ENCODE measurements around the gene NIPBL.
"Not testable (repeated sequence)": the region's sequence is repeated elsewhere in the genome, so short reads cannot be mapped to it uniquely, and the experiment has no call there.

NIPBL gene, protein sequence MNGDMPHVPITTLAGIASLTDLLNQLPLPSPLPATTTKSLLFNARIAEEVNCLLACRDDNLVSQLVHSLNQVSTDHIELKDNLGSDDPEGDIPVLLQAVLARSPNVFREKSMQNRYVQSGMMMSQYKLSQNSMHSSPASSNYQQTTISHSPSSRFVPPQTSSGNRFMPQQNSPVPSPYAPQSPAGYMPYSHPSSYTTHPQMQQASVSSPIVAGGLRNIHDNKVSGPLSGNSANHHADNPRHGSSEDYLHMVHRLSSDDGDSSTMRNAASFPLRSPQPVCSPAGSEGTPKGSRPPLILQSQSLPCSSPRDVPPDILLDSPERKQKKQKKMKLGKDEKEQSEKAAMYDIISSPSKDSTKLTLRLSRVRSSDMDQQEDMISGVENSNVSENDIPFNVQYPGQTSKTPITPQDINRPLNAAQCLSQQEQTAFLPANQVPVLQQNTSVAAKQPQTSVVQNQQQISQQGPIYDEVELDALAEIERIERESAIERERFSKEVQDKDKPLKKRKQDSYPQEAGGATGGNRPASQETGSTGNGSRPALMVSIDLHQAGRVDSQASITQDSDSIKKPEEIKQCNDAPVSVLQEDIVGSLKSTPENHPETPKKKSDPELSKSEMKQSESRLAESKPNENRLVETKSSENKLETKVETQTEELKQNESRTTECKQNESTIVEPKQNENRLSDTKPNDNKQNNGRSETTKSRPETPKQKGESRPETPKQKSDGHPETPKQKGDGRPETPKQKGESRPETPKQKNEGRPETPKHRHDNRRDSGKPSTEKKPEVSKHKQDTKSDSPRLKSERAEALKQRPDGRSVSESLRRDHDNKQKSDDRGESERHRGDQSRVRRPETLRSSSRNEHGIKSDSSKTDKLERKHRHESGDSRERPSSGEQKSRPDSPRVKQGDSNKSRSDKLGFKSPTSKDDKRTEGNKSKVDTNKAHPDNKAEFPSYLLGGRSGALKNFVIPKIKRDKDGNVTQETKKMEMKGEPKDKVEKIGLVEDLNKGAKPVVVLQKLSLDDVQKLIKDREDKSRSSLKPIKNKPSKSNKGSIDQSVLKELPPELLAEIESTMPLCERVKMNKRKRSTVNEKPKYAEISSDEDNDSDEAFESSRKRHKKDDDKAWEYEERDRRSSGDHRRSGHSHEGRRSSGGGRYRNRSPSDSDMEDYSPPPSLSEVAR (N-terminal part only)

DNA sequence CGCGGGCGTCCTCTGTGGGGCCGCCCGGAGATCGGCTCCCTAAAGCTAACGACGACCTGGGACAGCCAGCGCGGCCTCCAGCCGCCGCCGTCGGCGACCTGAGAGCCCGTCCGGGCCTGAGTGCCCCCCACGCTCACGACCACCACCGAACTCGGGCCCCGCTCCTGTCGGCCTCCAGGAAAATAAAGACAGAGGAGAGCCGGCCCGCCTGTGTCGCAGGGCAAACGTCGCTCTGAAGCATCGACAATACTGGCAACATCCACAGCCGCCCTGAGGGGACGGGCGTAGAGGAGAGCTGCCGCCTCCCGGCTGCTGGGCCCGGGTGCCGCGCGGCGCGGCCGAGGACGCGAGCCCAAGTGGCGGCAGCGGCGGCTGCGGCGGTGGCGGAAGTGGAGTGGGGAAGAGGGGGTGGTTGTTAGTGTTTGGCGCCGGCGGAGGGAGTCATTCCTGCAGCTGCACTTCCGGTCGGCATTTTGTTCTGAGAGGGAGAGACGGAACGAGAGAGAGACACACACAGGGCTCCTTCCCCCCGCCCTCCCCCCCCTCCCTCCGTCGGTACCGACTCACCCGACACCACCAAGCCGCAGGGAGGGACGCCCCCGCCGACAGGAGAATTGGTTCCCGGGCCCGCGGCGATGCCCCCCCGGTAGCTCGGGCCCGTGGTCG is at the start of gene NIPBL:
TSS of gene NIPBL (plus strand) at position 471 of the 666 bp plus-strand sequence. CDS start 76,928 bp downstream, outside the sequence.
- peak within 1 kb of the TSS; percentile 84 for H3K4me3 Mint-ChIP-seq
- DNase-seq: peak; percentile 94
- H3K9me3 Mint-ChIP-seq: no peaks in the 10 kb centered on the region
- H3K4me1 Mint-ChIP-seq: peaks cover 51% of the 10 kb centered on the region
- H3K27me3 Mint-ChIP-seq: no peaks in the 10 kb centered on the region
- CTCF ChIA-PET: interaction anchor here (1.1 to 1.9 kb wide), 3 partner anchors 131 to 147 kb away, joined by 3 to 7 read pairs (median 5); no protein-coding TSS in a partner anchor
- peak within 1 kb of the TSS; percentile 93 for H3K27ac Mint-ChIP-seq
- peaks cover 14% of the 10 kb centered on the region for H3K36me3 Mint-ChIP-seq

DNA sequence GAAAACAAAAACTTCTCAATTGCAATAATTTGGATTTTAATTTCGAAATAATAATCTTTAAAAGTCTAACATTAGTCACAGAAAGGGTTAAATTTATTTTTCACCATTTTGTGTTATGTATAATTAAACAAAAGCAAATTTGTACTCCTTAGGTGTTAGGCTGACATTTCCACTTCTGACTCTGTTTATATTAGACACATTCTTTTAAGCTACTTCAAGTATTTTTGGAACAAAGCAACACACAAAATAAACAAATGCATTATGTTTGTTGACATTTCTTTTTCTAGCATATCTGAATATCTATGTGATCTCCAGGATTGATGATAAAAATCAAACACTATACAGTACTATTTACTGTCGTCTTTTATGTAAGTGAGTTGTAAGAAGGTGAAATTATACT is 44.3 kb upstream of the NIPBL start:
- Mint-ChIP-seq H3K27ac (no peak overlapping the region), H3K4me3 (no peak overlapping the region), H3K4me1 (no peaks in the 10 kb centered on the region), H3K9me3 (no peaks in the 10 kb centered on the region), H3K27me3 (no peaks in the 10 kb centered on the region), H3K36me3 (no peaks in the 10 kb centered on the region)
- CTCF ChIA-PET: interaction anchor here (0.9 kb wide), 1 partner anchor 13 kb away, joined by 4 read pairs; no protein-coding TSS in a partner anchor
- DNase-seq: no peak

DNA sequence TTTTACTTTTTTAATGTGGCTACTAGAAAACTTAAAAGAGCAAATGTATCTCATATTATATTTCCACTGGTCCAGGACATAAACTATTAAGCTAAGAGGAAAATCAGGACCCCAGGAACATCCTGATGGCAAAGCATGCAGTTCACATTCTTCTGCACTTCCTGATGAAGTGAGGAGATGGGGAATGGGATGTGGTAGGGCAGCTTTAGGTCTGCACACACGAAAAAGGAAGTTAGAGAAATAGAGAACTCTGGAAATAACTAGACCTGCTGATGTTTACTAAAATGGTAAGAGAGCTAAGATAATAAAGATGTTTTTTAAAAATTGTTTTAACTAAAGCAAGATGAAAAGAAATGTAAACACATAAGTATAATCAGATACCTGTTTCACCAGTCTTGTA is 39.7 kb upstream of the NIPBL start:
- CTCF ChIA-PET: no interaction called here
- Mint-ChIP-seq H3K36me3 (no peaks in the 10 kb centered on the region), H3K4me1 (no peaks in the 10 kb centered on the region), H3K4me3 (no peak overlapping the region), H3K27ac (no peak overlapping the region), H3K9me3 (no peaks in the 10 kb centered on the region), H3K27me3 (peaks cover 7% of the 10 kb centered on the region)
- DNase-seq: no peak

DNA sequence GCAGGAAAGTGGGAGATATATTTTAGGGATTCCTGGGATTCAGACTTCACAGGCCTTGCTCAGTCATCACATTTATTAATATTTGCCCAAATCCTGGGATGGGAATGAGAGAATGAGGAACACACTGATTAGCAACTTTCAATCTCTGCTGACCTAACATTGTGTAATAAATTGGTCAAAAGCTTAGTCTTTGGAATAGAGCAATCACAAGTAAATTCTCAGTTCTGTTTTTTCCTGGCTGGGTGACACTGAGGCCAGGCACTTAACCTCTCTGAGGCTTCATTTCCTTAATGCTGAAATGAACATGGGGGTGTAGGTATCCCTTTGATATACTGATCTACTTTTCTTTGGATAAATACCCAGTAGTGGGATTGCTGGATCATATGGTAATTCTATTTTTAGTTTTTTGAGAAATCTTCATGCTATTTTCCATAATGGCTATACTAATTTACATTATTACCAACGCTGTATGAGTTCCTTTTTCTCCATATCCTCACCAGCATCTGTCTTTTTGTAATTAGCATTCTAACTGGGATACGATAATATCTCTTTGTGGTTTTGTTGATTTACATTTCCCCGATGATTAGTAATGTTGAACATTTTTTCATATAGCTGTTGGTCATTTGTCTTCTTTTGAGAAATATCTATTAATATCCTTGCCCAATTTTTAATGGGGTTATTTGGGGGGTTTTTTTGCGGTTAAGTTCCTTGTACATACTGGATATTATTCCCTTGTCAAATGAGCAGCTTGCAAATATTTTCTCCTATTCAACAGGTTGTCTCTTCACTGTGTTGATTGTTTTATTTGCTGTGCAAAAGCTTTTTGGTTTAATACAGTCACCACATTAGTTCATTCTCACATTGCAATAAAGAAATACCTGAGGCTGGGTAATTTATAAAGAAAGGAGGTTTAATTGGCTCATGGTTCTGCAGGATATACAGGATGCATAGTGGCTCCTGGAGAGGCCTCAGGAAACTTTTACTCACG is 36.8 kb upstream of the NIPBL start:
- Mint-ChIP-seq H3K9me3 (no peaks in the 10 kb centered on the region), H3K4me1 (peaks cover 8% of the 10 kb centered on the region), H3K27me3 (peaks cover 11% of the 10 kb centered on the region), H3K36me3 (no peaks in the 10 kb centered on the region), H3K27ac (no peak overlapping the region), H3K4me3 (no peak overlapping the region)
- no peak for DNase-seq
- CTCF ChIA-PET: no interaction called here

DNA sequence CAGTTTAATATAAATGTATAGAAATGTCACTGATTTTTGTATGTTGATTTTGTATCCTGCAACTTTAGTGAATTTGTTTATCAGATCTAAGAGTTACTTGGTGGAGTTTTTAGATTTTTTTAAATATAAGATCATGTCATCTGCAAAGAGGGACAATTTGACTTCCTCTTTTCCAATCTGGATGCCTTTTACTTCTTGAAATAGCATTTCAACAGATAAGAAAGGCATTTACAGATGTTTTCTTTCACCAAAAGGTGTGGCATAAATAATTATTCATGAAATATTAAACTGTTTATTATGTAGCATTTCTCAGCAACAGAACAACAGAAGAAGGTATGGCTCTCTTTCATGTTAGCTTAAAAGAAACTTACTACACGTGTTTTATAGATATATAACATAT is 34.9 kb upstream of the NIPBL start:
- no peak overlapping the region for H3K4me3 Mint-ChIP-seq

DNA sequence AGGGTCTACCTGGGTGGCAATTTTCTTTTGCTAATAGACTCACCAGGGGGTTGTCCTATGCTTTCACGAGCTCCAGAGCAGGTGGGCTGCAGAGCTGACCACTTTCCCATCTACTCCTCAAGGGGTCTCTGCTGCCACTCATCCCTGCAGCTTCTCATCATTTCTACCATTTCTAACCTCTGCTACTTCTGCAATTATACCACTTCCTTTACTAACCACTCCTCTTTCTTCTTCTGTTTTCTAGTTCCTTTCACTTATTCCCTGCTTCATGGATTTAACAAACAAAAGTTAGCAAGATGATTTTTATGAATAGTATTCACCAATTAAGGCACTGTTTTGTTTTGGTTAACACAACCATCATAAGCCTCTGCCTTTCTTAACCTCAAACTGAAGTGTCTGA is 34.5 kb upstream of the NIPBL start:
- CTCF ChIA-PET: no interaction called here
- peaks cover 11% of the 10 kb centered on the region for H3K27me3 Mint-ChIP-seq
- H3K27ac Mint-ChIP-seq: no peak overlapping the region
- no peak for DNase-seq
- H3K9me3 Mint-ChIP-seq: no peaks in the 10 kb centered on the region
- H3K36me3 Mint-ChIP-seq: no peaks in the 10 kb centered on the region
- peaks cover 8% of the 10 kb centered on the region for H3K4me1 Mint-ChIP-seq
- no peak overlapping the region for H3K4me3 Mint-ChIP-seq

More for the DNA sequence above, 34.9 kb upstream of the NIPBL start:
- no peak for DNase-seq
- Mint-ChIP-seq H3K27me3 (peaks cover 11% of the 10 kb centered on the region), H3K9me3 (no peaks in the 10 kb centered on the region), H3K4me1 (peaks cover 8% of the 10 kb centered on the region), H3K36me3 (no peaks in the 10 kb centered on the region), H3K27ac (no peak overlapping the region)
- CTCF ChIA-PET: no interaction called here

DNA sequence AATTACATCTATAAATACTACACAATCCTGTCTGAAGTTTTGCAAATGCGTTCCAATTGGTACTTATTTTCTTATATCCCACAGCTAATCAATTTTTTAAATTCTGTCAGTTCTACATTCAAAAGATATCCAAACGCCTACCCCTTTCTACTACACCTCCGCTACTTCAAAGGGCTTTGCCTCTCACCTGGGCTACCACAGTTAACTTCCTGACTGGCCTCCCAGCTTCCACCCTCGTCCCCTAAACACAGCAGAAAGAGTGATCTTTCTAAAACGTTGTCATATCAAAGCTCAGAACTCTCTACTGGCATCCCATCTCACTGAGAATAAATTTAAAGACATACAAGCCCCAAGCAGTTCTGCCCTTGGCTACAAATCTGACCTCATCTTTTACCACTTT is 32.3 kb upstream of the NIPBL start:
- CTCF ChIA-PET: interaction anchor here (1.0 kb wide), 1 partner anchor 12 kb away, joined by 4 read pairs; no protein-coding TSS in a partner anchor
- H3K27ac Mint-ChIP-seq: no peak overlapping the region

DNA sequence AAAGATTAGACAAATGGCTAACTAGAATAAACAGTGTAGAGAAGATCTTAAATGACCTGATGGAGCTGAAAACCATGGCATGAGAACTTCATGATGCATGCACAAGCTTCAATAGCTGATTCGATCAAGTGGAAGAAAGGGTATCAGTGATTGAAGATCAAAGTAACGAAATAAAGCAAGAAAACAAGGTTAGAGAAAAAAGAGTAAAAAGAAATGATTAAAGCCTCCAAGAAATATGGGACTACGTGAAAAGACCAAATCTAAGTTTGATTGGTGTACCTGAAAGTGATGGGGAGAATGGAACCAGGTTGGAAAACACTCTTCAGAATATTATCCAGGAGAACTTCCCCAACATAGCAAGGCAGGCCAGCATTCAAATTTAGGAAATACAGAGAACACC is 28.0 kb upstream of the NIPBL start:
- DNase-seq, H3K9me3 Mint-ChIP-seq, H3K36me3 Mint-ChIP-seq, H3K27ac Mint-ChIP-seq, CTCF ChIA-PET, H3K27me3 Mint-ChIP-seq, H3K4me1 Mint-ChIP-seq, H3K4me3 Mint-ChIP-seq: not testable (repeated sequence)

More for the DNA sequence above, 32.3 kb upstream of the NIPBL start:
- H3K4me1 Mint-ChIP-seq: peaks cover 8% of the 10 kb centered on the region
- H3K9me3 Mint-ChIP-seq: no peaks in the 10 kb centered on the region
- peaks cover 8% of the 10 kb centered on the region for H3K27me3 Mint-ChIP-seq
- no peaks in the 10 kb centered on the region for H3K36me3 Mint-ChIP-seq
- H3K4me3 Mint-ChIP-seq: no peak overlapping the region
- DNase-seq: no peak

DNA sequence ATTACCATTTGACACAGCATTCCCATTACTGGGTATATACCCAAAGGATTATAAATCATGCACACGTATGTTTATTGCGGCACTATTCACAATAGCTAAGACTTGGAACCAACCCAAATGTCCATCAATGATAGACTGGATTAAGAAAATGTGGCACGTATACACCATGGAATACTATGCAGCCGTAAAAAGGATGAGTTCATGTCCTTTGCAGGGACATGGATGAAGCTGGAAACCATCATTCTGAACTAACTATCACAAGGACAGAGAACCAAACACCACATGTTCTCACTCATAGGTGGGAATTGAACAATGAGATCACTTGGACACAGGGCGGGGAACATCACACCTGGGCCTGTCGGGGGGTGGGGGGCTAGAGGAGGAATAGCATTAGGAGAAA is 23.7 kb upstream of the NIPBL start:
- not testable (repeated sequence) for H3K4me1 Mint-ChIP-seq, H3K4me3 Mint-ChIP-seq, H3K36me3 Mint-ChIP-seq, H3K9me3 Mint-ChIP-seq, H3K27me3 Mint-ChIP-seq, H3K27ac Mint-ChIP-seq, DNase-seq
- CTCF ChIA-PET: interaction anchor here (1.8 kb wide), 1 partner anchor 17 kb away, joined by 4 read pairs; no protein-coding TSS in a partner anchor

DNA sequence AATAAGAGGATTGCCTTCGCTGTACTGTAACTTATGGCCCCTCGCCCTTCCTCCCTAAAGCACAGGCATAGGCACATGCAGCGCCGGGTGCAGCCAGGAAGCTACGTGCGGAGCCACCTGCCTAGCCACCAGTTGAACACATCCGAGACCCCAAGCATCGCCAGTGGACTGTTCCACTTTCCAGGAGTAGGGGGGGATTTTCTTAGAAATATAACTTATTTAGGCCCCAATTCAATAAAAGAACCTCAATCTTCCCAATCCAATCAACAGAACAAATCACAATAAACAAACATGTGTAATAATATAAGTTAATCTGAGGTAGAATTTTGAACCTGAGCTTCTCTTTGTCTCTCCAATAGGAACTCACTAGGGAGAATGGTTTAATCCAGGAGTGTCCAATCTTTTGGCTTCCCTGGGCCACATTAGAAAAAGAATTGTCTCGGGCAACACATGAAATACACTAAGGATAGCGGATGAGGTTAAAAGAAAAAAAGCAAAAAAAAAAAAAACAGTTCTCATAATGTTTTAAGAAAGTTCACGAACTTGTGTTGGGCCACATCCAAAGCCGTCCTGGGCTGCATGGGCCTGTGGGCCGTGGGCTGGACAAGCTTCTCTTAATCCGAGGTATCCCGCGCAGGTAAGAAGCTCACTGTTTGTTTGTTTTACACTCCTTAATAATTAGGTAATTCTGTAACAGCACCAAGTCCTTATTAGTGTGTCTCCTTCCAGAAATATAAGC is 22.0 kb upstream of the NIPBL start:
- H3K4me3 Mint-ChIP-seq: no peak overlapping the region
- no peak overlapping the region for H3K27ac Mint-ChIP-seq
- peaks cover 3% of the 10 kb centered on the region for H3K4me1 Mint-ChIP-seq
- H3K36me3 Mint-ChIP-seq: no peaks in the 10 kb centered on the region
- no peaks in the 10 kb centered on the region for H3K9me3 Mint-ChIP-seq
- CTCF ChIA-PET: interaction anchor here (1.8 kb wide), 1 partner anchor 16 kb away, joined by 4 read pairs; no protein-coding TSS in a partner anchor
- H3K27me3 Mint-ChIP-seq: peaks cover 4% of the 10 kb centered on the region
- no peak for DNase-seq

DNA sequence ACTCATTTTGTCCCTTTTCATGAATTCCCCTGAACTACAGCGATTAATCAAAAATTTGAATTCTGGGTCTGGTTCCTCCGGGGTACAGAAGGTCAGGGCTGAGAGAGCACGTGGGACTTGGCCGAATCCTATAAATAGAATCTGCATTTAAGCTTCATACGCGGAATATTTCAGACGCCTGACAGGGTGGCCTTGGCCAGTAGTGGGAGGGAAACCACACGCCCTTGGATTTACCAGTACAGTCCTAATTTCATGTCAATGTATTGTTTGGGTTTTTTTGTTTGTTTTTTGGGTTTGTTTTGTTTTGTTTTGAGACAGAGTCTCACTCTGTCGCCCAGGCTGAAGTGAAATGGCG is 21.5 kb upstream of the NIPBL start:
- H3K27ac Mint-ChIP-seq: no peak overlapping the region
- H3K4me3 Mint-ChIP-seq: no peak overlapping the region
- peaks cover 4% of the 10 kb centered on the region for H3K27me3 Mint-ChIP-seq
- no peaks in the 10 kb centered on the region for H3K9me3 Mint-ChIP-seq
- peaks cover 3% of the 10 kb centered on the region for H3K4me1 Mint-ChIP-seq
- CTCF ChIA-PET: no interaction called here
- DNase-seq: no peak
- no peaks in the 10 kb centered on the region for H3K36me3 Mint-ChIP-seq

DNA sequence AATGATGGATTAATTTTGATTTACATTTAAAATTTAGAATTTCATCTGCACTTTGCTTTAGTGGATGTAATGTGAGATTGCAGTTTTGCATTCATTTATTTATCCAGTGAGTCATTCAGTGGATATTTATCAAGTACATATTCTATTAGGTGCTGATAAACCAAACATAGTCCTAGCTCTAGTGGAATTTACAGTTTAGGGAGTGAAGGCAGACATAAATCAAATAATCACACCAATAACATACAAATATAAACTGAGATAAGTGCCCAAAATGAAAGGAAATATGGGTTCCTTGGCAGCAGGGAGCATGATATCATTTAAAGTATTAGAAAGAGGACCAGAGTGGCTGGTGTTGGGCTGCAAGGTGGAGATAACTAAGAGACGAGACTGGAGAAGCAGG is 14.7 kb upstream of the NIPBL start:
- no peaks in the 10 kb centered on the region for H3K9me3 Mint-ChIP-seq
- no peak overlapping the region for H3K4me3 Mint-ChIP-seq
- DNase-seq: no peak
- CTCF ChIA-PET: no interaction called here
- no peaks in the 10 kb centered on the region for H3K4me1 Mint-ChIP-seq
- peaks cover 3% of the 10 kb centered on the region for H3K36me3 Mint-ChIP-seq
- peaks cover 9% of the 10 kb centered on the region for H3K27me3 Mint-ChIP-seq
- H3K27ac Mint-ChIP-seq: no peak overlapping the region

Measured in activated naive CD4-positive, alpha-beta T cell treated with anti-CD3 and anti-CD28 coated beads, Interleukin-2, amount 10 ng/mL, durations not matched to agents 7 days and 5 days (primary cell).